Epithelial cell of proximal tubule (primary cell): Measurements from ENCODE around the gene KLHL21. TPM values are rescaled to one million over a fixed set of nuclear protein-coding genes. Genes with fewer than 3 reads are reported as not detected.
"Not testable (repeated sequence)": the region's sequence is repeated elsewhere in the genome, so short reads cannot be mapped to it uniquely, and the experiment has no call there.

Experiments used
- DNase-seq: peaks from one replicate; pipeline ENCODE4 v3.0.0-alpha.2; 2011; ENCODE audit warnings: low read depth
- H3K4me3 ChIP-seq: 2 replicates; pipeline ENCODE4 v1.5.1; 2011; ENCODE audit warnings: low read depth, mild to moderate bottlenecking, low read length
- total RNA-seq: library from RNA; depleted of rRNA; stranded (reverse); fragments of >200 nt; gene quantifications from 2 replicates; pipeline ENCODE4 v1.2.3, GENCODE V29; 2015
- TF ChIP-seq, protein P1 (sequence below): conservative IDR thresholded peaks from 2 replicates; pipeline ENCODE4 v1.5.1; 2012; ENCODE audit warnings: low read depth, mild to moderate bottlenecking, low read length

KLHL21 gene
- total RNA-seq, 1 donor from 2014 or later, result 28.1 TPM

GRCh38 chr1:6569033-6569432 lies 33.6 kb downstream of the KLHL21 start:
- TF ChIP-seq, protein P1, sequence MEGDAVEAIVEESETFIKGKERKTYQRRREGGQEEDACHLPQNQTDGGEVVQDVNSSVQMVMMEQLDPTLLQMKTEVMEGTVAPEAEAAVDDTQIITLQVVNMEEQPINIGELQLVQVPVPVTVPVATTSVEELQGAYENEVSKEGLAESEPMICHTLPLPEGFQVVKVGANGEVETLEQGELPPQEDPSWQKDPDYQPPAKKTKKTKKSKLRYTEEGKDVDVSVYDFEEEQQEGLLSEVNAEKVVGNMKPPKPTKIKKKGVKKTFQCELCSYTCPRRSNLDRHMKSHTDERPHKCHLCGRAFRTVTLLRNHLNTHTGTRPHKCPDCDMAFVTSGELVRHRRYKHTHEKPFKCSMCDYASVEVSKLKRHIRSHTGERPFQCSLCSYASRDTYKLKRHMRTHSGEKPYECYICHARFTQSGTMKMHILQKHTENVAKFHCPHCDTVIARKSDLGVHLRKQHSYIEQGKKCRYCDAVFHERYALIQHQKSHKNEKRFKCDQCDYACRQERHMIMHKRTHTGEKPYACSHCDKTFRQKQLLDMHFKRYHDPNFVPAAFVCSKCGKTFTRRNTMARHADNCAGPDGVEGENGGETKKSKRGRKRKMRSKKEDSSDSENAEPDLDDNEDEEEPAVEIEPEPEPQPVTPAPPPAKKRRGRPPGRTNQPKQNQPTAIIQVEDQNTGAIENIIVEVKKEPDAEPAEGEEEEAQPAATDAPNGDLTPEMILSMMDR, result no peak
- DNase-seq, result no peak
- H3K4me3 ChIP-seq, result no peak overlapping the region

GRCh38 chr1:6560267-6560666 lies 42.4 kb downstream of the KLHL21 start:
- DNase-seq, result no peak
- no peak overlapping the region for H3K4me3 ChIP-seq
- TF ChIP-seq, protein P1, result no peak

GRCh38 chr1:6559161-6559560 lies 43.5 kb downstream of the KLHL21 start:
- not testable (repeated sequence) for H3K4me3 ChIP-seq, DNase-seq

DNA sequence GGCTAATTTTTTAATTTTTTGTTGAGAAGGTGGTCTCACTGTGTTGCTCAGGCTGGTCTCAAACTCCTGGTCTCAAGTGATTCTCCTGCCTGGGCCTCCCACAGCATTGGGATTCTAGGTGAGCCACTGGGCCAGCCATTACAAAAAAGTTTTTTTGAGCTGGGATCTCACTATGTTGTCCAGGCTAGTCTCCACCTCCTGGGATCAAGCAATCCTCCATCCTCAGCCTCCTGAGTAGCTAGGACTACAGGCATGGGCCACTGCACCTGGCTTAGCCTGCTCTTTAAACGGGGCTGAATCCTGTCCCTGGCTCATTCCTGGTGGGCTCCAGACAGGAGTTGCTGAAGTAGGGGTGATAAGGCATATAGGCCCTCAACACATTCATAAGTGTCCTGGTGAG lies 45.1 kb downstream of the KLHL21 start:
- TF ChIP-seq, protein P1, result no peak
- H3K4me3 ChIP-seq, result no peak overlapping the region
- DNase-seq, result no peak

- TF ChIP-seq, protein P1, result no peak
- no peak for DNase-seq
- H3K4me3 ChIP-seq, result peak within 1 kb of the TSS; percentile 99
These were observed 47.5 kb downstream of the KLHL21 start, which contains the start of gene TAS1R1 for GRCh38 chr1:6554907-6555778. TSS of gene TAS1R1 (plus strand) at chr1:6555307. CDS start at chr1:6555374, 67 bp downstream.

GRCh38 chr1:6554031-6554906 lies 48.4 kb downstream of the KLHL21 start, which contains the start of gene NOL9:
TSS of gene NOL9 (minus strand) at chr1:6554513. CDS start at chr1:6554502, 11 bp downstream.
- peak within 1 kb of the TSS; percentile 99 for H3K4me3 ChIP-seq
- TF ChIP-seq, protein P1, result peak; percentile 78
- peak; percentile 20 for DNase-seq

DNA sequence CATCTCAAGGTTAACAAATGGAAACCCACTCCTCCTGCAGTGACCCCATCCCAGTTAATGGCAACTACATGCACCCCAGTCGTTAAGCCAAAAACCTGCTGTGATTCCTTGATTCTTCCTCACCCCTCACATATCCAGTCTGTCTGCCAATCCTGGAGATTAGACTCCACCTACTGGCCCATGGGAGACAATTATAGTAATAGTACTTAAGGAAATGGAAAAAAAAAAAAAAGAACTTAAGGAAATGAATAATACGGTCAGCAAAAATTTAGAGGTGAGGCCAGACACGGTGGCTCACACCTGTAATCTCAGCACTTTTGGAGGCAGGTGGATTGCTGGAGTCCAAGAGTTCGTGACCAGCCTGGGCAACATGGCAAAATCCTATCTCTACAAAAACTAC lies 55.4 kb downstream of the KLHL21 start:
- no peak overlapping the region for H3K4me3 ChIP-seq
- TF ChIP-seq, protein P1, result peak; percentile 27
- no peak for DNase-seq
